GM19193 (cell line): ENCODE data around the gene GPR3.
A peak's percentile ranks its signal among the peaks of the same experiment; 100 is the strongest.

ENCODE experiments used
- POLR2A ChIP-seq: IDR thresholded peaks from 4 replicates; pipeline ENCODE4 v1.6.1; 2011; ENCODE audit not compliant: insufficient read depth, insufficient read length; ENCODE audit errors: extremely low read depth

The GPR3 gene

GRCh38 chr1:27381969-27382762, 10.3 kb upstream of the GPR3 start:
- no peak for TF ChIP-seq POLR2A

GRCh38 chr1:27383039-27383605, 9.3 kb upstream of the GPR3 start, which contains the start of gene CD164L2:
Gene CD164L2 (minus strand): TSS chr1:27383333. CDS start chr1:27383239, 94 bp downstream.
- no peak for TF ChIP-seq POLR2A

GRCh38 chr1:27383661-27384060, 8.8 kb upstream of the GPR3 start:
- TF ChIP-seq POLR2A, result no peak

- no peak for TF ChIP-seq POLR2A
These were observed 4.0 kb upstream of the GPR3 start for GRCh38 chr1:27388337-27389005.

- TF ChIP-seq POLR2A, result peak; percentile 15
These were observed 819 bp upstream of the GPR3 start for GRCh38 chr1:27391511-27392095.

- TF ChIP-seq POLR2A, result no peak
These were observed 585 bp downstream of the GPR3 start for GRCh38 chr1:27392778-27393635.

- no peak for TF ChIP-seq POLR2A
These were observed 1.3 kb downstream of the GPR3 start for GRCh38 chr1:27393641-27394281.

GRCh38 chr1:27394282-27394658, 1.8 kb downstream of the GPR3 start:
- no peak for TF ChIP-seq POLR2A

GRCh38 chr1:27394925-27395324, 2.5 kb downstream of the GPR3 start:
- no peak for TF ChIP-seq POLR2A

- TF ChIP-seq POLR2A, result no peak
These were observed 3.2 kb downstream of the GPR3 start for GRCh38 chr1:27395441-27396195.

- TF ChIP-seq POLR2A, result no peak
These were observed 4.7 kb downstream of the GPR3 start for GRCh38 chr1:27397110-27397509.

GRCh38 chr1:27397749-27398148, 5.3 kb downstream of the GPR3 start:
- TF ChIP-seq POLR2A, result no peak

GRCh38 chr1:27398405-27399149, 6.2 kb downstream of the GPR3 start:
- no peak for TF ChIP-seq POLR2A
